Astrocyte (in vitro differentiated cells and primary cell): ENCODE measurements around the gene AKAP17A.

Experiments
- CTCF ChIP-seq: IDR thresholded peaks from 2 replicates; pipeline ENCODE4 v1.5.1; 2011; ENCODE audit warnings: low read depth, mild to moderate bottlenecking, inconsistent platforms, low read length, moderate library complexity; ENCODE audit not compliant: insufficient read depth
- EZH2 ChIP-seq: IDR thresholded peaks from 2 replicates; pipeline ENCODE4 v1.6.1; 2012; ENCODE audit warnings: mild to moderate bottlenecking, low read length, inconsistent platforms; ENCODE audit not compliant: insufficient read depth

GRCh38 chrX:1545776-1546408 lies 45.5 kb upstream of the AKAP17A start:
- TF ChIP-seq CTCF: no peak
- TF ChIP-seq EZH2: no peak
